Fibroblast of lung (primary cell): ENCODE results near the gene CFD. TPM values are rescaled to one million over a fixed set of nuclear protein-coding genes. Genes with fewer than 3 reads are reported as not detected.

Source experiments
- DNase-seq, 2 donors: peaks; one replicate each; pipeline versions ENCODE4 v3.0.0 to v3.0.0-alpha.2; 2010; ENCODE audit warnings: low read depth in 2 of 2
- H2AFZ ChIP-seq: 2 replicates; pipeline ENCODE4 v1.5.1; 2012; ENCODE audit warnings: low read length, control low read depth, inconsistent platforms
- H3K27ac ChIP-seq: 2 replicates; pipeline ENCODE4 v1.5.1; 2011; ENCODE audit warnings: low read length, control low read depth; ENCODE audit not compliant: insufficient read depth
- H3K27me3 ChIP-seq: 2 replicates; pipeline ENCODE4 v1.5.1; 2011; ENCODE audit warnings: mild to moderate bottlenecking, low read length; ENCODE audit not compliant: control insufficient read depth, insufficient read depth
- H3K36me3 ChIP-seq: 2 replicates; pipeline ENCODE4 v1.5.1; 2011; ENCODE audit warnings: low read length; ENCODE audit not compliant: control insufficient read depth, insufficient read depth
- H3K4me1 ChIP-seq: 2 replicates; pipeline ENCODE4 v1.5.1; 2011; ENCODE audit warnings: low read length; ENCODE audit not compliant: control insufficient read depth, insufficient read depth; ENCODE audit errors: extremely low read depth
- H3K4me2 ChIP-seq: 2 replicates; pipeline ENCODE4 v1.5.1; 2011; ENCODE audit warnings: low read length, control low read depth; ENCODE audit not compliant: insufficient read depth; ENCODE audit errors: extremely low read depth
- H3K4me3 ChIP-seq, 4 experiments: fragments of 200-600 bp in 1 of 4; sonication (generic) in 1 of 4; replicated peaks in 1 of 4; 2 replicates each; pipeline ENCODE4 v1.5.1; 2011 to 2016; ENCODE audit warnings: low read length in 4 of 4, low read depth in 3 of 4, mild to moderate bottlenecking in 3 of 4, control low read depth in 2 of 4, inconsistent platforms in 1 of 4, mixed read lengths in 1 of 4; ENCODE audit not compliant: insufficient read depth in 1 of 4; ENCODE audit errors: control extremely low read depth in 1 of 4
- H3K79me2 ChIP-seq: 2 replicates; pipeline ENCODE4 v1.5.1; 2012; ENCODE audit warnings: mild to moderate bottlenecking, low read length, inconsistent platforms; ENCODE audit not compliant: control insufficient read depth, insufficient read depth
- H3K9ac ChIP-seq: 2 replicates; pipeline ENCODE4 v1.5.1; 2011; ENCODE audit warnings: mild to moderate bottlenecking, low read length, control low read depth; ENCODE audit not compliant: insufficient read depth
- H3K9me3 ChIP-seq: 2 replicates; pipeline ENCODE4 v1.5.1; 2012; ENCODE audit warnings: low read depth, low read length; ENCODE audit not compliant: control insufficient read depth, insufficient read depth
- H4K20me1 ChIP-seq: 2 replicates; pipeline ENCODE4 v1.5.1; 2011; ENCODE audit warnings: low read length; ENCODE audit not compliant: control insufficient read depth, insufficient read depth; ENCODE audit errors: extremely low read depth
- CTCF ChIP-seq, 2 donors: IDR thresholded peaks in 1 of 2; conservative IDR thresholded peaks in 1 of 2; 1 replicate in 1 of 2; 2 replicates in 1 of 2; pipeline ENCODE4 v1.5.1; 2011 to 2012; ENCODE audit warnings: low read length in 2 of 2, control low read depth in 1 of 2, inconsistent platforms in 1 of 2, low read depth in 1 of 2, mild to moderate bottlenecking in 1 of 2
- EZH2 ChIP-seq: IDR thresholded peaks from 2 replicates; pipeline ENCODE4 v1.5.1; 2012; ENCODE audit warnings: low read length, control low read depth, mild to moderate bottlenecking; ENCODE audit errors: missing control alignments
- polyA plus RNA-seq, 2 donors: library from polyadenylated mRNA; depleted of rRNA in 1 of 2; stranded (reverse) in 1 of 2; unstranded in 1 of 2; fragments of >200 nt; gene quantifications; 2 replicates each; pipeline ENCODE4 v1.2.1, GENCODE V29; 2011 to 2012; ENCODE audit warnings: missing spikeins in 1 of 2
- total RNA-seq: library from RNA; depleted of rRNA; stranded (reverse); fragments of >200 nt; gene quantifications from 2 replicates; pipeline ENCODE4 v1.2.1, GENCODE V29; 2014

CFD gene
- total and polyA plus RNA-seq, 2 donors (not counting 1 experiment from before 2014, with no cell fraction given) = 1.00 to 18.8 TPM

GRCh38 chr19:867855-868457 lies 8.5 kb downstream of the CFD start:
- TF ChIP-seq CTCF (conservative IDR thresholded peaks at IDR 0.05 in 1 of 2, IDR thresholded peaks at IDR 0.05 in 1 of 2; ENCODE audit: low read depth in 1 of 2, low read length in 2 of 2) (no peak), EZH2 (no peak)

GRCh38 chr19:868458-869244 lies 9.2 kb downstream of the CFD start:
- Histone ChIP-seq H3K4me2 (no peak overlapping the region), H3K4me1 (peaks cover 11% of the 10 kb centered on the region), H3K9me3 (no peaks in the 10 kb centered on the region), H3K4me3 (no peak overlapping the region), H3K27ac (peak overlapping the region; percentile 82), H2AFZ (no peak overlapping the region), H3K27me3 (no peaks in the 10 kb centered on the region), H3K36me3 (peaks cover 15% of the 10 kb centered on the region), H3K79me2 (no peaks in the 10 kb centered on the region), H4K20me1 (no peaks in the 10 kb centered on the region), H3K9ac (peak overlapping the region; percentile 31)
- TF ChIP-seq CTCF (conservative IDR thresholded peaks at IDR 0.05 in 1 of 2, IDR thresholded peaks at IDR 0.05 in 1 of 2; ENCODE audit: low read depth in 1 of 2, low read length in 2 of 2) = no peak
- no peak for TF ChIP-seq EZH2
- no peak for DNase-seq

More at GRCh38 chr19:867855-868457, 8.5 kb downstream of the CFD start:
- no peaks in the 10 kb centered on the region for H3K9me3 ChIP-seq
- no peak overlapping the region for H3K9ac ChIP-seq
- H3K4me3 ChIP-seq = no peak overlapping the region
- no peak overlapping the region for H3K4me2 ChIP-seq
- H4K20me1 ChIP-seq = no peaks in the 10 kb centered on the region
- no peaks in the 10 kb centered on the region for H3K27me3 ChIP-seq
- H3K27ac ChIP-seq = no peak overlapping the region
- H3K79me2 ChIP-seq = no peaks in the 10 kb centered on the region
- H3K4me1 ChIP-seq = peaks cover 11% of the 10 kb centered on the region
- peaks cover 13% of the 10 kb centered on the region for H3K36me3 ChIP-seq
- H2AFZ ChIP-seq = no peak overlapping the region
- DNase-seq = no peak

- DNase-seq = peak; percentile 96
- H3K9ac ChIP-seq = peak overlapping the region; percentile 31
- no peaks in the 10 kb centered on the region for H3K79me2 ChIP-seq
- no peaks in the 10 kb centered on the region for H3K27me3 ChIP-seq
- H2AFZ ChIP-seq = no peak overlapping the region
- H4K20me1 ChIP-seq = no peaks in the 10 kb centered on the region
- peak overlapping the region; percentile 35 for H3K4me2 ChIP-seq
- H3K4me1 ChIP-seq = peaks cover 11% of the 10 kb centered on the region
- no peaks in the 10 kb centered on the region for H3K9me3 ChIP-seq
- TF ChIP-seq EZH2 = no peak
- no peak overlapping the region for H3K4me3 ChIP-seq
- H3K36me3 ChIP-seq = peaks cover 19% of the 10 kb centered on the region
- peak overlapping the region; percentile 84 for H3K27ac ChIP-seq
Observed at GRCh38 chr19:869245-870177, 10.0 kb downstream of the CFD start.
